ENCODE measurements around the gene ATF4. TPM values are rescaled to one million over a fixed set of nuclear protein-coding genes. Genes with fewer than 3 reads are reported as not detected.

The ATF4 gene
- total and polyA plus RNA-seq, 2 of the 13 experiments (the other 11 are each of a cell fraction or from before 2014, with no cell fraction given), result 486 to 1,297 TPM

- TF ChIP-seq ZBTB40 (IDR thresholded peaks at IDR 0.05) (no peak), ZBTB40 (CRISPR knock-in tag; IDR thresholded peaks at IDR 0.05) (peak; percentile 88), ZFP37 (CRISPR knock-in tag; IDR thresholded peaks at IDR 0.05; ENCODE audit: borderline replicate concordance) (peak; percentile 94; the same call in 1 of the 2 replicates), SNAI1 (CRISPR knock-in tag; IDR thresholded peaks at IDR 0.05; ENCODE audit: borderline replicate concordance) (no peak), PHF20 (CRISPR knock-in tag; IDR thresholded peaks at IDR 0.05) (no peak), ZBTB7B (CRISPR knock-in tag; IDR thresholded peaks at IDR 0.05) (peak; percentile 66), ETV6 (CRISPR knock-in tag; conservative IDR thresholded peaks at IDR 0.05) (peak; percentile 92), MEIS1 (CRISPR knock-in tag; IDR thresholded peaks at IDR 0.05; ENCODE audit: borderline replicate concordance) (no peak), HIC2 (CRISPR knock-in tag; IDR thresholded peaks at IDR 0.05; ENCODE audit: low read depth) (no peak), MIXL1 (CRISPR knock-in tag; IDR thresholded peaks at IDR 0.05) (peak; percentile 75; the same call in 1 of the 2 replicates), ZXDC (CRISPR knock-in tag; IDR thresholded peaks at IDR 0.05) (no peak; the same call in 1 of the 2 replicates), ELF1 (CRISPR knock-in tag; IDR thresholded peaks at IDR 0.05) (peak; percentile 35; the same call in 1 of the 2 replicates)
Measured at GRCh38 chr22:39545386-39546365, 25.3 kb downstream of the ATF4 start (continued).

All from HepG2 (cell line).